ENCODE data around the gene NCOA3.

NCOA3 gene

GRCh38 chr20:47663354-47664067 lies 161.8 kb downstream of the NCOA3 start:
- DNase-seq (ENCODE audit: low spot score): peak; percentile 84
- TF ChIP-seq CTCF (IDR thresholded peaks at IDR 0.05; ENCODE audit: extremely low read depth, missing control alignments): peak; percentile 96

GRCh38 chr20:47664068-47664437 lies 162.4 kb downstream of the NCOA3 start:
- DNase-seq (ENCODE audit: low spot score): no peak
- TF ChIP-seq CTCF (IDR thresholded peaks at IDR 0.05; ENCODE audit: extremely low read depth, missing control alignments): no peak

- TF ChIP-seq CTCF (IDR thresholded peaks at IDR 0.05; ENCODE audit: extremely low read depth, missing control alignments): no peak
- no peak for DNase-seq (ENCODE audit: low spot score)
Measured at GRCh38 chr20:47664744-47665143, 163.1 kb downstream of the NCOA3 start.

GRCh38 chr20:47665221-47665991 lies 163.7 kb downstream of the NCOA3 start:
- TF ChIP-seq CTCF (IDR thresholded peaks at IDR 0.05; ENCODE audit: extremely low read depth, missing control alignments): no peak
- DNase-seq (ENCODE audit: low spot score): no peak

- DNase-seq (ENCODE audit: low spot score): no peak
- no peak for TF ChIP-seq CTCF (IDR thresholded peaks at IDR 0.05; ENCODE audit: extremely low read depth, missing control alignments)
Measured at GRCh38 chr20:47666304-47666703, 164.6 kb downstream of the NCOA3 start.

GRCh38 chr20:47667086-47667485 lies 165.4 kb downstream of the NCOA3 start:
- no peak for TF ChIP-seq CTCF (IDR thresholded peaks at IDR 0.05; ENCODE audit: extremely low read depth, missing control alignments)
- DNase-seq (ENCODE audit: low spot score): no peak

- TF ChIP-seq CTCF (IDR thresholded peaks at IDR 0.05; ENCODE audit: extremely low read depth, missing control alignments): no peak
- no peak for DNase-seq (ENCODE audit: low spot score)
Measured at GRCh38 chr20:47667531-47668312, 166.0 kb downstream of the NCOA3 start.

Data from GM20000 (cell line).